SH-SY5Y (cell line): Measurements from ENCODE around the gene NOB1.

Source experiments
- GATA2 ChIP-seq: IDR thresholded peaks from 2 replicates; pipeline ENCODE4 v1.6.1; 2011; ENCODE audit warnings: mild to moderate bottlenecking, low read depth, low read length
- GATA3 ChIP-seq: IDR thresholded peaks from 2 replicates; pipeline ENCODE4 v1.6.1; 2011; ENCODE audit warnings: low read depth, mild to moderate bottlenecking, low read length, moderate library complexity

DNA sequence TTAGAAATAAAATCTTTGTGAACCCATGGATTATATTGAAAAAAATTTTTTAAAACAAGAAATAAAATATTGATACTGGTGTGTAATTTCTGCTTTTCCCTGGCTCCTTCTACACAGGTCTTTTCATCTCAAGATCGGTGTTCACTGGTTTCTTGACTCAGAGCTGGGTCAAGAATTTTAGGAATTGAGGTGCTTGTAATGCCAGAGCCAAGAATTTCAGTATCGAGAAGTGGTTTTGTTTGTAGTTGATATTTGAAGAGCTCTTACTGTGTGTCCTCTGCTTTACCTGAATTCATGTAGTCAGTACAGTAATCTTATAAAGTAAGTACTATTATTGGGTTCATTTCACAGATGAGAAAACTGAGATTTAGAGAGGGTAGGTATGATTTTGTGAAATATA, 14.7 kb upstream of the NOB1 start:
- TF ChIP-seq GATA2 = no peak
- TF ChIP-seq GATA3 = no peak
